GM12878 (cell line): Measurements from ENCODE around the gene ARHGAP32. TPM values are rescaled to one million over a fixed set of nuclear protein-coding genes. Genes with fewer than 3 reads are reported as not detected.

Source experiments
- ATAC-seq: fragments of 200-7000 bp; cut with Tn5 transposase; 3 replicates; pipeline ENCODE4 v1.9.1; 2020; ENCODE audit warnings: mild to moderate bottlenecking, moderate library complexity
- BruUV-seq: library from RNA; stranded (reverse); fragments of 400-500 nt; replicated peaks from 2 replicates; lab custom pipeline; 2021; lab: Mats Ljungman, UMichigan
- CTCF ChIA-PET: fragments of 300-600 bp; sonication (Branson Sonifier 250); formaldehyde crosslinking; extraction: SDS; loops from one replicate; lab custom pipeline; 2021; ENCODE audit warnings: inconsistent platforms; lab: Yijun Ruan, JAX
- POLR2A ChIA-PET: fragments of 350-600 bp; formaldehyde crosslinking; extraction: SDS; loops from one replicate; lab custom pipeline; 2021; ENCODE audit warnings: inconsistent platforms; lab: Charles Lee
- RAD21 ChIA-PET: fragments of 300-600 bp; sonication (Branson Sonifier 250); formaldehyde crosslinking; loops from one replicate; lab custom pipeline; 2023; ENCODE audit warnings: antibody characterized with exemption; ENCODE audit not compliant: unreplicated experiment; lab: Charles Lee
- SMC1A ChIA-PET: fragments of 300-600 bp; sonication (Branson Sonifier 250); formaldehyde crosslinking; loops from one replicate; lab custom pipeline; 2023; ENCODE audit not compliant: unreplicated experiment, uncharacterized antibody; lab: Charles Lee
- DNase-seq: peaks from one replicate; pipeline ENCODE4 v3.0.0-alpha.2; 2011; ENCODE audit warnings: low read depth, low spot score
- FAIRE-seq: peaks from 3 replicates; lab custom pipeline; 2011; peaks lifted over from hg19 to GRCh38; lab: Jason Lieb, UNC
- H2AFZ ChIP-seq: 2 replicates; pipeline ENCODE4 v1.6.0; 2011; ENCODE audit warnings: low read depth, low read length, control low read depth; ENCODE audit not compliant: control insufficient read depth
- H3K27ac ChIP-seq: 2 replicates; pipeline ENCODE4 v1.5.1; 2011; ENCODE audit warnings: control low read depth; ENCODE audit not compliant: control insufficient read depth, insufficient read depth
- H3K27me3 ChIP-seq, 2 experiments: replicated peaks in 1 of 2; 2 replicates each; pipeline versions ENCODE4 v1.6.0 to v1.6.1; 2011; ENCODE audit warnings: low read length in 1 of 2; ENCODE audit not compliant: control insufficient read depth in 2 of 2, insufficient read depth in 2 of 2
- H3K36me3 ChIP-seq, 2 experiments: 2 replicates each; pipeline ENCODE4 v1.5.1; 2011; ENCODE audit warnings: low read length in 1 of 2; ENCODE audit not compliant: control insufficient read depth in 2 of 2, insufficient read depth in 2 of 2
- H3K4me1 ChIP-seq: 2 replicates; pipeline ENCODE4 v1.6.1; 2011; ENCODE audit warnings: mild to moderate bottlenecking, low read length, moderate library complexity, mixed read lengths; ENCODE audit not compliant: control insufficient read depth, insufficient read depth
- H3K4me2 ChIP-seq: 2 replicates; pipeline ENCODE4 v1.6.0; 2011; ENCODE audit warnings: control low read depth; ENCODE audit not compliant: control insufficient read depth, insufficient read depth
- H3K4me3 ChIP-seq: fragments of 200-600 bp; sonication (generic); 2 replicates; pipeline ENCODE4 v1.5.1; 2016
- H3K79me2 ChIP-seq: 2 replicates; pipeline ENCODE4 v1.6.0; 2011; ENCODE audit warnings: low read length; ENCODE audit not compliant: control insufficient read depth, insufficient read depth
- H3K9ac ChIP-seq: 2 replicates; pipeline ENCODE4 v1.8.0; 2011; ENCODE audit warnings: low read length, control low read depth, mixed read lengths; ENCODE audit not compliant: control insufficient read depth, insufficient read depth
- H3K9me3 ChIP-seq: replicated peaks from 3 replicates; pipeline ENCODE4 v1.5.1; 2011; ENCODE audit warnings: mild to moderate bottlenecking, low read length; ENCODE audit not compliant: control insufficient read depth, insufficient read depth
- H4K20me1 ChIP-seq: 2 replicates; pipeline ENCODE4 v1.6.0; 2011; ENCODE audit not compliant: control insufficient read depth, insufficient read depth
- CHD1 ChIP-seq: IDR thresholded peaks from 2 replicates; pipeline ENCODE4 v1.6.1; 2012; ENCODE audit warnings: low read depth, low read length, improper control_type of control experiment
- JUND ChIP-seq: IDR thresholded peaks from 2 replicates; pipeline ENCODE4 v1.6.1; 2012; ENCODE audit warnings: low read depth, mild to moderate bottlenecking, low read length, improper control_type of control experiment, moderate library complexity
- RB1 ChIP-seq: fragments of 450-650 bp; formaldehyde crosslinking; IDR thresholded peaks from 2 replicates; pipeline ENCODE4 v1.6.1; 2017; ENCODE audit warnings: mild to moderate bottlenecking, borderline replicate concordance
- SRF ChIP-seq, 2 experiments: IDR thresholded peaks; 2 replicates each; pipeline ENCODE4 v1.6.1; 2011; ENCODE audit warnings: low read depth in 2 of 2, low read length in 2 of 2, mild to moderate bottlenecking in 1 of 2, moderate library complexity in 1 of 2
- WRNIP1 ChIP-seq: IDR thresholded peaks from 2 replicates; pipeline ENCODE4 v1.6.1; 2011; ENCODE audit warnings: low read depth, low read length, improper control_type of control experiment, borderline replicate concordance
- ZNF24 ChIP-seq: fragments of 450-650 bp; IDR thresholded peaks from 2 replicates; pipeline ENCODE4 v1.6.1; 2017; ENCODE audit warnings: antibody characterized with exemption, mild to moderate bottlenecking
- ZNF384 ChIP-seq: IDR thresholded peaks from 2 replicates; pipeline ENCODE4 v1.6.1; 2012; ENCODE audit warnings: low read depth, mild to moderate bottlenecking, low read length, improper control_type of control experiment, borderline replicate concordance
- ZSCAN29 ChIP-seq: fragments of 450-650 bp; IDR thresholded peaks from 2 replicates; pipeline ENCODE4 v1.6.1; 2017; ENCODE audit warnings: mild to moderate bottlenecking, moderate library complexity
- ZZZ3 ChIP-seq: IDR thresholded peaks from 2 replicates; pipeline ENCODE4 v1.6.1; 2011; ENCODE audit warnings: low read depth; ENCODE audit not compliant: control insufficient read depth, insufficient read length
- whole genome bisulfite sequencing: methylation state at CpG from one replicate; pipeline ENCODE4 v1.1.6; 2016; ENCODE audit warnings: low lambda C conversion rate; ENCODE audit not compliant: insufficient replicate concordance, insufficient coverage; ENCODE audit errors: missing lambda C conversion rate; 5-methylcytosine and 5-hydroxymethylcytosine counted together
- in situ Hi-C: fragments of 300-500 bp; cut with MboI; formaldehyde crosslinking; loops from 9 replicates; pipeline ENCODE4 v1.14.3; 2018; ENCODE audit warnings: mixed read lengths
- intact Hi-C: fragments of 100-400 bp; cut with micrococcal nuclease; formaldehyde crosslinking; loops from one replicate; pipeline ENCODE4 v1.14.2; 2022; ENCODE audit not compliant: unreplicated experiment
- polyA plus RNA-seq, 11 experiments: library from polyadenylated mRNA; depleted of rRNA in 4 of 11; unstranded in 6 of 11; stranded (reverse) in 5 of 11; fragments of >200 nt; fragmentation: Nextera tagmentation in 4 of 11; fragmentation: Illumina TruSeq in 1 of 11; extraction: Ambion mirVana in 4 of 11; extraction: Trizol in 1 of 11; gene quantifications; 1 replicate in 1 of 11; 2 replicates in 10 of 11; pipeline versions ENCODE4 v1.2.1 to v1.2.3, GENCODE V29; 2011 to 2016; ENCODE audit warnings: inconsistent platforms in 2 of 11, missing spikeins in 2 of 11, low read depth in 1 of 11
- total RNA-seq, 4 experiments: library from RNA; depleted of rRNA in 3 of 4; stranded (reverse); fragments of >200 nt in 3 of 4; fragmentation: Illumina TruSeq in 1 of 4; extraction: Trizol in 1 of 4; gene quantifications; 2 replicates each; pipeline versions ENCODE4 v1.2.1 to v1.2.3, GENCODE V29; 2013 to 2021
- TF ChIP-seq, protein P1 (sequence below): fragments of 450-650 bp; formaldehyde crosslinking; IDR thresholded peaks from 2 replicates; pipeline ENCODE4 v1.5.0; 2022; ENCODE audit warnings: mild to moderate bottlenecking, missing genetic modification characterization
- TF ChIP-seq, protein P2 (sequence below): IDR thresholded peaks from 2 replicates; pipeline ENCODE4 v1.6.1; 2012; ENCODE audit warnings: improper control_type of control experiment, low read depth, low read length; ENCODE audit not compliant: insufficient replicate concordance
- TF ChIP-seq, protein P3 (sequence below): fragments of 450-650 bp; IDR thresholded peaks from 2 replicates; pipeline ENCODE4 v1.6.1; 2017; ENCODE audit warnings: mild to moderate bottlenecking, moderate library complexity

The ARHGAP32 gene
- total and polyA plus RNA-seq, 10 of the 15 experiments (the other 5 are each of a cell fraction or from before 2014, with no cell fraction given): under 0.01 to 0.46 (median 0.12) TPM; not detected in 1

DNA sequence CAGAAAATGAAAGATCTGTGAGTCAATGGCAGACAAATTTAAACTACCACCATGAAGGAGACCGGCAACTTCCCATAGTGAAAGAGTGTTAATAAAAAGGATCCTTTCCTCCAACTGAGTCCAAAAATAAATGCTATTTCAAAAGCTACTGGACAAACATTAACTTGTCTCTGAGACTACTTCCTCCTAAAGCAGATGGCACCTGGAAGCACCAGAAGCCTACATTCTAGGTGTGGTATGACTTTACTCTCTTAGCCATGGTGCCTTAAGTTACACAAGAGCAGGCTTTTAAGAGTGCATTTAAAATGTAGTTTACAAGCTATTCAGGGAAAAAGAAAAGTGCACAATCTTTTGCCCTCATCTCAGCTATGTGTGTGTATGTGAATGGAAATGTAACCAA, 2.5 kb downstream of the ARHGAP32 start:
- ChIA-PET CTCF (interaction anchor here (0.6 kb wide), 1 partner anchor 16 kb away, joined by 3 read pairs; no protein-coding TSS in a partner anchor), RAD21 (interaction anchor here (0.7 kb wide), 1 partner anchor 149 kb away, joined by 3 read pairs; no protein-coding TSS in a partner anchor), POLR2A (no interaction called here), SMC1A (interaction anchor here (1.1 kb wide), 1 partner anchor 83 kb away, joined by 3 read pairs; no protein-coding TSS in a partner anchor)
- ATAC-seq (no peak), FAIRE-seq (no peak), DNase-seq (no peak)
- no peaks in the 10 kb centered on the region for H3K79me2 ChIP-seq
- no peaks in the 10 kb centered on the region for H3K9me3 ChIP-seq
- BruUV-seq: no TSS peak
- no peak overlapping the region for H3K27ac ChIP-seq
- no peaks in the 10 kb centered on the region for H3K27me3 ChIP-seq
- no peaks in the 10 kb centered on the region for H3K36me3 ChIP-seq
- 83% methylated on average over 1 of the region's 1 CpG for WGBS
- no peak overlapping the region for H3K4me2 ChIP-seq
- H3K4me3 ChIP-seq: no peak overlapping the region
- no peak overlapping the region for H3K9ac ChIP-seq
- H2AFZ ChIP-seq: no peak overlapping the region
- intact Hi-C loops: no loop called here
- no peaks in the 10 kb centered on the region for H4K20me1 ChIP-seq
- in situ Hi-C loops: no loop called here
- H3K4me1 ChIP-seq: no peaks in the 10 kb centered on the region
- no peak for TF ChIP-seq ZNF24
- TF ChIP-seq, protein P1, sequence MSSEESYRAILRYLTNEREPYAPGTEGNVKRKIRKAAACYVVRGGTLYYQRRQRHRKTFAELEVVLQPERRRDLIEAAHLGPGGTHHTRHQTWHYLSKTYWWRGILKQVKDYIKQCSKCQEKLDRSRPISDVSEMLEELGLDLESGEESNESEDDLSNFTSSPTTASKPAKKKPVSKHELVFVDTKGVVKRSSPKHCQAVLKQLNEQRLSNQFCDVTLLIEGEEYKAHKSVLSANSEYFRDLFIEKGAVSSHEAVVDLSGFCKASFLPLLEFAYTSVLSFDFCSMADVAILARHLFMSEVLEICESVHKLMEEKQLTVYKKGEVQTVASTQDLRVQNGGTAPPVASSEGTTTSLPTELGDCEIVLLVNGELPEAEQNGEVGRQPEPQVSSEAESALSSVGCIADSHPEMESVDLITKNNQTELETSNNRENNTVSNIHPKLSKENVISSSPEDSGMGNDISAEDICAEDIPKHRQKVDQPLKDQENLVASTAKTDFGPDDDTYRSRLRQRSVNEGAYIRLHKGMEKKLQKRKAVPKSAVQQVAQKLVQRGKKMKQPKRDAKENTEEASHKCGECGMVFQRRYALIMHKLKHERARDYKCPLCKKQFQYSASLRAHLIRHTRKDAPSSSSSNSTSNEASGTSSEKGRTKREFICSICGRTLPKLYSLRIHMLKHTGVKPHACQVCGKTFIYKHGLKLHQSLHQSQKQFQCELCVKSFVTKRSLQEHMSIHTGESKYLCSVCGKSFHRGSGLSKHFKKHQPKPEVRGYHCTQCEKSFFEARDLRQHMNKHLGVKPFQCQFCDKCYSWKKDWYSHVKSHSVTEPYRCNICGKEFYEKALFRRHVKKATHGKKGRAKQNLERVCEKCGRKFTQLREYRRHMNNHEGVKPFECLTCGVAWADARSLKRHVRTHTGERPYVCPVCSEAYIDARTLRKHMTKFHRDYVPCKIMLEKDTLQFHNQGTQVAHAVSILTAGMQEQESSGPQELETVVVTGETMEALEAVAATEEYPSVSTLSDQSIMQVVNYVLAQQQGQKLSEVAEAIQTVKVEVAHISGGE: no peak
- TF ChIP-seq ZSCAN29: no peak
- no peak for TF ChIP-seq CHD1
- no peak for TF ChIP-seq SRF (IDR thresholded peaks at IDR 0.05; ENCODE audit: low read depth in 2 of 2, low read length in 2 of 2)
- no peak for TF ChIP-seq JUND
- no peak for TF ChIP-seq ZZZ3
- no peak for TF ChIP-seq RB1
- TF ChIP-seq, protein P2, sequence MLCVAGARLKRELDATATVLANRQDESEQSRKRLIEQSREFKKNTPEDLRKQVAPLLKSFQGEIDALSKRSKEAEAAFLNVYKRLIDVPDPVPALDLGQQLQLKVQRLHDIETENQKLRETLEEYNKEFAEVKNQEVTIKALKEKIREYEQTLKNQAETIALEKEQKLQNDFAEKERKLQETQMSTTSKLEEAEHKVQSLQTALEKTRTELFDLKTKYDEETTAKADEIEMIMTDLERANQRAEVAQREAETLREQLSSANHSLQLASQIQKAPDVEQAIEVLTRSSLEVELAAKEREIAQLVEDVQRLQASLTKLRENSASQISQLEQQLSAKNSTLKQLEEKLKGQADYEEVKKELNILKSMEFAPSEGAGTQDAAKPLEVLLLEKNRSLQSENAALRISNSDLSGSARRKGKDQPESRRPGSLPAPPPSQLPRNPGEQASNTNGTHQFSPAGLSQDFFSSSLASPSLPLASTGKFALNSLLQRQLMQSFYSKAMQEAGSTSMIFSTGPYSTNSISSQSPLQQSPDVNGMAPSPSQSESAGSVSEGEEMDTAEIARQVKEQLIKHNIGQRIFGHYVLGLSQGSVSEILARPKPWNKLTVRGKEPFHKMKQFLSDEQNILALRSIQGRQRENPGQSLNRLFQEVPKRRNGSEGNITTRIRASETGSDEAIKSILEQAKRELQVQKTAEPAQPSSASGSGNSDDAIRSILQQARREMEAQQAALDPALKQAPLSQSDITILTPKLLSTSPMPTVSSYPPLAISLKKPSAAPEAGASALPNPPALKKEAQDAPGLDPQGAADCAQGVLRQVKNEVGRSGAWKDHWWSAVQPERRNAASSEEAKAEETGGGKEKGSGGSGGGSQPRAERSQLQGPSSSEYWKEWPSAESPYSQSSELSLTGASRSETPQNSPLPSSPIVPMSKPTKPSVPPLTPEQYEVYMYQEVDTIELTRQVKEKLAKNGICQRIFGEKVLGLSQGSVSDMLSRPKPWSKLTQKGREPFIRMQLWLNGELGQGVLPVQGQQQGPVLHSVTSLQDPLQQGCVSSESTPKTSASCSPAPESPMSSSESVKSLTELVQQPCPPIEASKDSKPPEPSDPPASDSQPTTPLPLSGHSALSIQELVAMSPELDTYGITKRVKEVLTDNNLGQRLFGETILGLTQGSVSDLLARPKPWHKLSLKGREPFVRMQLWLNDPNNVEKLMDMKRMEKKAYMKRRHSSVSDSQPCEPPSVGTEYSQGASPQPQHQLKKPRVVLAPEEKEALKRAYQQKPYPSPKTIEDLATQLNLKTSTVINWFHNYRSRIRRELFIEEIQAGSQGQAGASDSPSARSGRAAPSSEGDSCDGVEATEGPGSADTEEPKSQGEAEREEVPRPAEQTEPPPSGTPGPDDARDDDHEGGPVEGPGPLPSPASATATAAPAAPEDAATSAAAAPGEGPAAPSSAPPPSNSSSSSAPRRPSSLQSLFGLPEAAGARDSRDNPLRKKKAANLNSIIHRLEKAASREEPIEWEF: no peak
- TF ChIP-seq, protein P3, sequence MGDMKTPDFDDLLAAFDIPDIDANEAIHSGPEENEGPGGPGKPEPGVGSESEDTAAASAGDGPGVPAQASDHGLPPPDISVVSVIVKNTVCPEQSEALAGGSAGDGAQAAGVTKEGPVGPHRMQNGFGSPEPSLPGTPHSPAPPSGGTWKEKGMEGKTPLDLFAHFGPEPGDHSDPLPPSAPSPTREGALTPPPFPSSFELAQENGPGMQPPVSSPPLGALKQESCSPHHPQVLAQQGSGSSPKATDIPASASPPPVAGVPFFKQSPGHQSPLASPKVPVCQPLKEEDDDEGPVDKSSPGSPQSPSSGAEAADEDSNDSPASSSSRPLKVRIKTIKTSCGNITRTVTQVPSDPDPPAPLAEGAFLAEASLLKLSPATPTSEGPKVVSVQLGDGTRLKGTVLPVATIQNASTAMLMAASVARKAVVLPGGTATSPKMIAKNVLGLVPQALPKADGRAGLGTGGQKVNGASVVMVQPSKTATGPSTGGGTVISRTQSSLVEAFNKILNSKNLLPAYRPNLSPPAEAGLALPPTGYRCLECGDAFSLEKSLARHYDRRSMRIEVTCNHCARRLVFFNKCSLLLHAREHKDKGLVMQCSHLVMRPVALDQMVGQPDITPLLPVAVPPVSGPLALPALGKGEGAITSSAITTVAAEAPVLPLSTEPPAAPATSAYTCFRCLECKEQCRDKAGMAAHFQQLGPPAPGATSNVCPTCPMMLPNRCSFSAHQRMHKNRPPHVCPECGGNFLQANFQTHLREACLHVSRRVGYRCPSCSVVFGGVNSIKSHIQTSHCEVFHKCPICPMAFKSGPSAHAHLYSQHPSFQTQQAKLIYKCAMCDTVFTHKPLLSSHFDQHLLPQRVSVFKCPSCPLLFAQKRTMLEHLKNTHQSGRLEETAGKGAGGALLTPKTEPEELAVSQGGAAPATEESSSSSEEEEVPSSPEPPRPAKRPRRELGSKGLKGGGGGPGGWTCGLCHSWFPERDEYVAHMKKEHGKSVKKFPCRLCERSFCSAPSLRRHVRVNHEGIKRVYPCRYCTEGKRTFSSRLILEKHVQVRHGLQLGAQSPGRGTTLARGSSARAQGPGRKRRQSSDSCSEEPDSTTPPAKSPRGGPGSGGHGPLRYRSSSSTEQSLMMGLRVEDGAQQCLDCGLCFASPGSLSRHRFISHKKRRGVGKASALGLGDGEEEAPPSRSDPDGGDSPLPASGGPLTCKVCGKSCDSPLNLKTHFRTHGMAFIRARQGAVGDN: no peak
- no peak for TF ChIP-seq ZNF384
- TF ChIP-seq WRNIP1: no peak
